Cardiac muscle cell (in vitro differentiated cells and primary cell): ENCODE data around the gene GPR21. TPM values are rescaled to one million over a fixed set of nuclear protein-coding genes. Genes with fewer than 3 reads are reported as not detected.

Source experiments
- DNase-seq, 2 donors: peaks; one replicate each; pipeline versions ENCODE4 v3.0.0 to v3.0.0-alpha.2; 2010 to 2017; ENCODE audit warnings: low read depth in 1 of 2, low spot score in 1 of 2
- H3K27ac ChIP-seq: fragments of 200-600 bp; sonication (generic); 2 replicates; pipeline ENCODE4 v1.5.1; 2016
- H3K27me3 ChIP-seq: fragments of 200-600 bp; sonication (generic); 2 replicates; pipeline ENCODE4 v1.6.0; 2016; ENCODE audit warnings: control low read depth
- H3K36me3 ChIP-seq: fragments of 200-600 bp; sonication (generic); 2 replicates; pipeline ENCODE4 v1.5.1; 2016; ENCODE audit warnings: control low read depth
- H3K4me1 ChIP-seq: fragments of 200-600 bp; sonication (generic); 2 replicates; pipeline ENCODE4 v1.8.1; 2017; ENCODE audit warnings: low read depth, mild to moderate bottlenecking, mixed run types
- H3K4me3 ChIP-seq: fragments of 200-600 bp; sonication (generic); 2 replicates; pipeline ENCODE4 v1.5.1; 2016; ENCODE audit warnings: mild to moderate bottlenecking
- H3K9me3 ChIP-seq: fragments of 200-600 bp; sonication (generic); 2 replicates; pipeline ENCODE4 v1.5.1; 2017; ENCODE audit warnings: low read depth, mild to moderate bottlenecking, control low read depth
- CTCF ChIP-seq: IDR thresholded peaks from 2 replicates; pipeline ENCODE4 v1.5.1; 2012; ENCODE audit warnings: low read depth, mild to moderate bottlenecking, low read length
- polyA plus RNA-seq: library from polyadenylated mRNA; unstranded; fragments of >200 nt; fragmentation: Nextera tagmentation; extraction: Ambion mirVana; gene quantifications from 2 replicates; pipeline ENCODE4 v1.2.1, GENCODE V29; 2016
- total RNA-seq: library from RNA; depleted of rRNA; stranded (reverse); fragments of >200 nt; gene quantifications from 2 replicates; pipeline ENCODE4 v1.2.3, GENCODE V29; 2016

Gene GPR21
- total and polyA plus RNA-seq, 2 experiments from 2014 or later = 1.0 TPM; not detected in 1

GRCh38 chr9:123033864-123034601 lies 566 bp downstream of the GPR21 start:
- Histone ChIP-seq H3K9me3 (no peaks in the 10 kb centered on the region), H3K27me3 (no peaks in the 10 kb centered on the region), H3K36me3 (no peaks in the 10 kb centered on the region), H3K4me3 (no peak overlapping the region), H3K4me1 (peaks cover 34% of the 10 kb centered on the region), H3K27ac (no peak overlapping the region)
- DNase-seq = no peak
- TF ChIP-seq CTCF = no peak

GRCh38 chr9:123034881-123035510 lies 1.5 kb downstream of the GPR21 start:
- DNase-seq = no peak
- peaks cover 34% of the 10 kb centered on the region for H3K4me1 ChIP-seq
- H3K9me3 ChIP-seq = no peaks in the 10 kb centered on the region
- peak overlapping the region; percentile 49 for H3K27ac ChIP-seq
- TF ChIP-seq CTCF = no peak
- H3K4me3 ChIP-seq = no peak overlapping the region
- H3K36me3 ChIP-seq = no peaks in the 10 kb centered on the region
- H3K27me3 ChIP-seq = no peaks in the 10 kb centered on the region

GRCh38 chr9:123035791-123036190 lies 2.3 kb downstream of the GPR21 start:
- peaks cover 34% of the 10 kb centered on the region for H3K4me1 ChIP-seq
- H3K36me3 ChIP-seq = no peaks in the 10 kb centered on the region
- no peaks in the 10 kb centered on the region for H3K27me3 ChIP-seq
- H3K4me3 ChIP-seq = no peak overlapping the region
- H3K27ac ChIP-seq = peak overlapping the region; percentile 49
- no peaks in the 10 kb centered on the region for H3K9me3 ChIP-seq
- no peak for TF ChIP-seq CTCF
- DNase-seq = no peak

- H3K27ac ChIP-seq = peak overlapping the region; percentile 49
- TF ChIP-seq CTCF = no peak
These were observed 3.6 kb downstream of the GPR21 start for GRCh38 chr9:123036893-123037545.

GRCh38 chr9:123039617-123040219 lies 6.3 kb downstream of the GPR21 start:
- H3K27ac ChIP-seq = no peak overlapping the region
- H3K4me3 ChIP-seq = no peak overlapping the region
- H3K4me1 ChIP-seq = peaks cover 25% of the 10 kb centered on the region
- TF ChIP-seq CTCF = no peak
- H3K36me3 ChIP-seq = no peaks in the 10 kb centered on the region
- no peaks in the 10 kb centered on the region for H3K9me3 ChIP-seq
- peak in 1 of 2 donors; percentile 69 for DNase-seq
- H3K27me3 ChIP-seq = no peaks in the 10 kb centered on the region

More at GRCh38 chr9:123036893-123037545, 3.6 kb downstream of the GPR21 start:
- H3K36me3 ChIP-seq = no peaks in the 10 kb centered on the region
- H3K27me3 ChIP-seq = no peaks in the 10 kb centered on the region
- peak in 1 of 2 donors; percentile 9 for DNase-seq
- H3K4me3 ChIP-seq = no peak overlapping the region
- peaks cover 34% of the 10 kb centered on the region for H3K4me1 ChIP-seq
- no peaks in the 10 kb centered on the region for H3K9me3 ChIP-seq
